ENCODE data around the gene UBE3D. TPM values are rescaled to one million over a fixed set of nuclear protein-coding genes. Genes with fewer than 3 reads are reported as not detected.

UBE3D gene
- total and polyA plus RNA-seq, 2 experiments from 2014 or later = 17.5 to 31.4 TPM

- no peak for TF ChIP-seq EZH2phosphoT487 (IDR thresholded peaks at IDR 0.05; ENCODE audit: unreplicated experiment)
- TF ChIP-seq CTCF (conservative IDR thresholded peaks at IDR 0.05; ENCODE audit: low read depth in 2 of 2) = no peak
These were observed 85.6 kb downstream of the UBE3D start (continued) for GRCh38 chr6:82980086-82980485.

- no peak for ATAC-seq
- Histone ChIP-seq H3K4me1 (ENCODE audit: insufficient read depth) (no peaks in the 10 kb centered on the region), H3F3A (replicated peaks; ENCODE audit: low read depth) (no peaks in the 10 kb centered on the region), H3K79me2 (replicated peaks; ENCODE audit: insufficient read depth) (no peaks in the 10 kb centered on the region), H3K27ac (ENCODE audit: low read depth) (no peak overlapping the region), H3K36me3 (ENCODE audit: insufficient read depth) (no peaks in the 10 kb centered on the region), H3K4me2 (no peak overlapping the region), H3K9me2 (ENCODE audit: insufficient read depth) (no peaks in the 10 kb centered on the region), H3K4me3 (no peak overlapping the region), H2AFZ (no peak overlapping the region), H4K20me1 (replicated peaks; ENCODE audit: insufficient read depth) (no peaks in the 10 kb centered on the region), H3K27me3 (ENCODE audit: insufficient read depth) (no peaks in the 10 kb centered on the region)
- no peaks in the 10 kb centered on the region for H3K36me3 Mint-ChIP-seq (ENCODE audit: low read depth)
- no peak for TF ChIP-seq STAT1 (IDR thresholded peaks at IDR 0.05; ENCODE audit: unreplicated experiment)
- TF ChIP-seq ZNF114 (CRISPR knock-in tag; IDR thresholded peaks at IDR 0.05) = no peak
- TF ChIP-seq JUNB (IDR thresholded peaks at IDR 0.05; ENCODE audit: unreplicated experiment) = no peak
- TF ChIP-seq EZH2 (IDR thresholded peaks at IDR 0.05; ENCODE audit: low read depth, unreplicated experiment) = no peak
- no peak for TF ChIP-seq POLR2AphosphoS5 (IDR thresholded peaks at IDR 0.05; ENCODE audit: low read depth)
- TF ChIP-seq ZNF331 (CRISPR knock-in tag; IDR thresholded peaks at IDR 0.05; ENCODE audit: low read depth) = no peak
- TF ChIP-seq CTCF (conservative IDR thresholded peaks at IDR 0.05; ENCODE audit: low read depth in 2 of 2) = no peak
- TF ChIP-seq EZH2phosphoT487 (IDR thresholded peaks at IDR 0.05; ENCODE audit: unreplicated experiment) = no peak
- TF ChIP-seq ZNF462 (CRISPR knock-in tag; IDR thresholded peaks at IDR 0.05) = no peak
- no peak overlapping the region for H3K4me3 Mint-ChIP-seq
- no peaks in the 10 kb centered on the region for H3K9me3 Mint-ChIP-seq
- no peaks in the 10 kb centered on the region for H3K27me3 Mint-ChIP-seq (ENCODE audit: insufficient read depth, low read depth, poor library complexity)
- H3K27ac Mint-ChIP-seq = no peak overlapping the region
- H3K4me1 Mint-ChIP-seq = no peaks in the 10 kb centered on the region; the same call in 1 of the 3 replicates
- no peak for DNase-seq (ENCODE audit: low spot score)
These were observed 86.0 kb downstream of the UBE3D start for GRCh38 chr6:82979657-82980056.
